GM21390 (cell line): Measurements from ENCODE around the gene MRPL57.
"Not testable (repeated sequence)": the region's sequence is repeated elsewhere in the genome, so short reads cannot be mapped to it uniquely, and the experiment has no call there.

ENCODE experiments used
- ATAC-seq: cut with Tn5 transposase; IDR thresholded peaks from one replicate; pipeline ENCODE4 v1.9.1; 2021; ENCODE audit not compliant: unreplicated experiment

The MRPL57 gene

DNA sequence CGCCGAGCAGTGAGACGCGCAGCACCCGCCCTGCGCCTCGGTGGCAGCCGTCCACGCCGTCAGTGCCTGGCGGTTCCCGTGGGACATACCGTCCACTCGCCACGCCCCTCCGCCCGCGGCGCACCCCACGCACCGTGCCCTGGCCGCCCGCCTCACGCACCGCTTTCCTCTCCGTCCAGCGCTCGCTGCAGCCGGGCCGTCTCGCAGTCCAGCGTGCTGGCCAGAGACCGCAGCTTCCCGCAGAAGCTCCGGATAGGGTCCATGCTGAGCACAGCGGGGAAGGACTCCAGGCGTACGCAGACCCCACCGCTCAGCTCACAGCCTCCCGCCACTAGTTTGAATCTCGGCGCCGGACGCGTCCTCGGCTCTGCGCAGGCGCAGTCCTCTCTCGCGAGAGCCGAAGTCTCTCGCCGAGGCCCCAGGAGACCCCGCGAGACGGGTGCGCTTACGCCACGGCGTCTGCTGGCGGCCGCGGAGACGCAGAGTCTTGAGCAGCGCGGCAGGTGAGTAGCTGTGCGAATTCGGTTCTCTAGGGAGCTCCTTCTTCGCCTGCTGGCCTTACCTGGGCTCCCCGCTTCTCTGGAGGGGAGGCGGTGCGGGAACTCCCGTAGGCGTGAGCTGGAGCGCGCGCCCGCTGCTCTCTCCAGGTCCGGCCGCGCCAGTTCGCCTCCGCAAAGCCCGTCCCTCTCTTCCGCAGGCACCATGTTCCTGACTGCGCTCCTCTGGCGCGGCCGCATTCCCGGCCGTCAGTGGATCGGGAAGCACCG is at the start of gene MRPL57, which contains the start of gene SKA3:
Gene MRPL57 (plus strand): TSS at position 444 of the 767 bp plus-strand sequence. CDS start 259 bp downstream, at position 703.
Gene SKA3 (minus strand): TSS at position 338 of the 767 bp plus-strand sequence. CDS start 75 bp downstream, at position 263.
- ATAC-seq, result peak; percentile 93

DNA sequence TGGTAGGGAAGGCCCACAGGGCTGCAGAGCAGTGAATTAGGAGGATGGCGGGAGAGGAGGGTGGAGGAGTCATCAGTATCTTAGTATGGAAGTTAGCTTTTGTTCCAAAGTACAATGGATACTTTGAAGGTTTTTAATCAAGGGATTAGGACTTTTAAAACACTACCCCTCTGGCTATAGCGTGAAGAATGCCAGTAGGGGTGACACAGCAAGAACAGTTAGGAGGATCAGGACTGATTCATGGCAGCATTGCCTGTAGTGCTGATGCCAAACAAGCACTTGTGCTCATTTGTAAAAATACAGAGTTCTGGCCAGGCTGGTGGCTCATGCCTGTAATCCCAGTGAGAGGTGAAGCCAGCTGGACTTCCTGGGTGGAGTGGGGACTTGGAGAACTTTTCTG is 46.3 kb upstream of the MRPL57 start:
- ATAC-seq, result no peak

- ATAC-seq, result no peak
Measured at GRCh38 chr13:21133077-21133476, 43.4 kb upstream of the MRPL57 start.

DNA sequence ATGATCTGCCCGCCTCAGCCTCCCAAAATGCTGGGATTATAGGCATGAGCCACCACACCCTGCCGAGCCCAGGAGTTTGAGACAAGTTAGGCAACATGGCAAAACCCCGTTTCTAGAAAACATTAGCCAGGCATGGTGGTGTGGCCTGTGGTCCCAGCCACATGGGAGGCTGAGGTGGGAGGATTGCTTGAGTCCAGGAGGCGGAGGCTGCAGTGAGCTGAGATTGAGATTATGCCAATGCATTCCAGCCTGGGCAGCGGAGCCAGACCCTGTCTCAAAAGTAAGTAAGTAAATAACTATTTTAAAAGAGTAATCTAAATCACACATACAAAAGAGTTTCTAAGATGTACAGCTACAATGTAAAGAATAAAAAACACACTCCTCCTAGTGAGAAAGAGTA is 42.0 kb upstream of the MRPL57 start:
- ATAC-seq, result no peak

- ATAC-seq, result not testable (repeated sequence)
Measured at GRCh38 chr13:21135833-21136232, 40.6 kb upstream of the MRPL57 start.

GRCh38 chr13:21137696-21138095 is 38.8 kb upstream of the MRPL57 start:
- ATAC-seq, result no peak

- ATAC-seq, result no peak
Measured at GRCh38 chr13:21138561-21138960, 37.9 kb upstream of the MRPL57 start.

- no peak for ATAC-seq
Measured at GRCh38 chr13:21139374-21139773, 37.1 kb upstream of the MRPL57 start.

DNA sequence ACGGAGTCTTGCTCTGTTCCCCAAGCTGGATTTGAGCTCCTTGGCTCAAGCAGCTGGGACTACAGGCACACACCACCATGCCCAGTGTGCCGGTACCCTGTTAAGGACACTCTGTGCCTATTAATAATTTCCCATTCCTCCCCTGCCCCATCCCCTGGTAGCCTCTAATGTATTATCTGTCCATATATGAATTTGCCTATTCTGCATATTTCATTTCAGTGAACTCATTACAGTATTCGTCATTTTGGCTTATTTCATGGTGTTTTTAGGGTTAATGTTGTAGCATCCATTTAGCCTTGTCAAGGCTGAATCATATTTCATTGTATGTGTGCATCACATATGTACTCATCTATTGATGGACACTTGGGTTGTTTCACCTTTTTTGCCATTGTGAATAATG is 33.7 kb upstream of the MRPL57 start:
- no peak for ATAC-seq

DNA sequence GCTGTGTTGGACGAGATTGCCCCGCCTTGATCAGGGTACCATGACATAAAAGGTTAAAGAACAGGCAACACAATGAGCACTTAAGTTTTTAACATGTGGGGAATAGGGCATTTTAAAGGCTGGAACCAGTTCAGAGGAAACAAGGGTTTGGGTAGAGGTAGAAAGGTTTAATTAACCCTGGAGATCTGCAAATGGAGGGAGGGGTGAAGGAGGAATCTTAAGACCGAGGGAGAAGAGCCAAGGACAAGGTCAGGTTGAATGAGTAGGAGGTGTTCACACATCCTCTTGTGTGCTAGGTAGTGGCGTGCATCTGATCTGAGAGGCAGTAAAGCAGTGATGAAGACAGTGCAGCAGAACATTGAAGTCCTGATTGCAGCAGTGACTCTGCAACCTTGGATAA is 28.6 kb upstream of the MRPL57 start:
- ATAC-seq, result no peak

GRCh38 chr13:21148557-21149258 is 27.8 kb upstream of the MRPL57 start:
- no peak for ATAC-seq

DNA sequence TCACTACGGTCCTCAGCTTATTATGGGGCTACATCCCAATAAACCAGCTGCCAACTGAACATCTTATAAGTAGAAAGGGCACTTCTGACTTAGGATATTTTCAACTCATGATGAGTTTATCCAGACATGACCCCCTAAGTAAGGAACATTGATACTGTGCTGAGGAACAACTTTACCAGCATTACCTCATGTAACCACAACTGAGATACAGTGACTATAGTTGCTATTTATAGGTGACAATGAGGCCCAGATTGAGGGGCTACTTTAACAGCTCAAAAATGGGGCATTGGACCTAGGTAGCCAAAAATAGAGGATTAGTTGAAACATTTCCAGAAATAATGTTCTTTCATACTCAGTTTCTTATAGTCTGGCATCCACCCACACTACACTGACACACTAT is 26.9 kb upstream of the MRPL57 start:
- no peak for ATAC-seq

GRCh38 chr13:21150013-21150412 is 26.4 kb upstream of the MRPL57 start:
- ATAC-seq, result no peak

DNA sequence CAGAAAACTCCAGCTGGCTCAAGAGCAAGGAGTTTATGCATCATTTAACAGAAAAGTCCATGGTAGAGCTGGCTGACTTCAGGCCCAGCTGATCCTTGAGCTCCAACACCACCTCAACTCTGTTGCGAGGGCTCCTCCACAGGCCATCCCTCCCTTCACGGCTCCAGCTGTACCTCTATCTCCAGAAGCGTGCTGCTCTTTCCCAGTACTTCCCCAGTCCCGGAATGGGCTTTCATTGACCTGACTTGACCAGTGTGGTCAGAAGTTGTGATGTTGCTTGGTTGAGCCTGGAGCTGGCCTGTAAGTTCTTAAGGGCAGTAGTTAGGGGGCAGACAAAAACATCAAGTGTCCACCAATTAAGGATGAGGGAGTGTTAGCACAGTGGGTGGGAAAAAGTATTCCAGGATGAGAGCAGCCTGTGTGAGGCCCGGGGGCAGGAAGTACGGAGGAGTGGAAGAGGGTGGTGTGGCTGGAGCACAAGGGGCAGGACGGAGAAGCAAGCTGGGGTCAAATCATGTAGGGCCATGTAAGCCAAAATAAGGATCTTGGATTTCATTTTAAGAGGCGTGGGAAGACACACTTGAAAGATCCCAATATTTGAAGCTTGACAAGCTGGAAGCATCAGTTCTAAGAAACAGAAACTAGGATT is 24.1 kb upstream of the MRPL57 start:
- ATAC-seq, result no peak

GRCh38 chr13:21164631-21165030 is 11.8 kb upstream of the MRPL57 start:
- ATAC-seq, result no peak

DNA sequence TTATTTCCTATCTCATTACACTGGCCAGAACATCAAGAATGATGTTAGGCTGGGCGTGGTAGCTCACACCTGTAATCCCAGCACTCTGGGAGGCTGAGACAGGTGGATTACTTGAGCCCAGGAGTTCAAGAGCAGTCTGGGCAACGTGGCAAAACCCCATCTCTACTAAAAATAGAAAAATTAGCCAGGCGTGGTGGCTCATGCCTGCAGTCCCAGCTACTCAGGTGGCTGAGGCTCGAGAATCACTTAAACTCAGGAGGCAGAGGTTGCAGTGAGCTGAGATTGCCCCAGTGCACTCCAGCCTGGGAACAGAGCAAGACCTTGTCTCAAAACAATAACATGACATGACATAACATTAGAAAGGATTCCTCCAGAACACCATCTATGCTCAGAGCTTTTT is 10.9 kb upstream of the MRPL57 start:
- not testable (repeated sequence) for ATAC-seq

DNA sequence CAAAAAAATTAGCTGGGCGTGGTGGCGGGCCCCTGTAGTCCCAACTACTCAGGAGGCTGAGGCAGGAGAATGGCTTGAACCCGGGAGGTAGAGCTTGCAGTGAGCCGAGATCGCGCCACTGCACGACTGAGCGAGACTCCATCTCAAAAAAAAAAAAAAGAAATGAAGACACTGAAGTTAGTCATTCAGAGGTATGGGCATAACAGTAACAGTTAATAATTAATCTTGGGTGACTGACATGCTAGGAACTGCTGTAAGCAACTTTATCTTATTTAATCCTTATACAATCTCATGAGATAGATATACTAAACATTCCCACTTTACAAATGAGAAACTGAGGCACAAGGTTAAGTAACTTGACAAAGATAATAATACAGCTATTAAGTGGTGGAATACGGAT is 5.0 kb upstream of the MRPL57 start:
- ATAC-seq, result no peak

DNA sequence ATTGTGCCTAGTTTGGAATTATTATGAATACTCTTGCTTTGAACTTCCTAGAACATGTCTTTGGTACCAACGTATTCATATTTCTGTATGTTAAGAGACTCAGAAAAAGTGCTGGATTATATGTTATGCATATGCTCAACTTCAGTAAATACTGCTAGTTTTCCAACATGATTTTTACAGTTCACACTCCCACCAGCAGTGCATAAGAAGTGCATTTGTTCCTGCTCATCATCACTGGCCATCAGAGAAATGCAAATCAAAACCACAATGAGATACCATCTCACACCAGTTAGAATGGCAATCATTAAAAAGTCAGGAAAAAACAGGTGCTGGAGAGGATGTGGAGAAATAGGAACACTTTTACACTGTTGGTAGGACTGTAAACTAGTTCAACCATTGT is 2.7 kb upstream of the MRPL57 start:
- not testable (repeated sequence) for ATAC-seq

DNA sequence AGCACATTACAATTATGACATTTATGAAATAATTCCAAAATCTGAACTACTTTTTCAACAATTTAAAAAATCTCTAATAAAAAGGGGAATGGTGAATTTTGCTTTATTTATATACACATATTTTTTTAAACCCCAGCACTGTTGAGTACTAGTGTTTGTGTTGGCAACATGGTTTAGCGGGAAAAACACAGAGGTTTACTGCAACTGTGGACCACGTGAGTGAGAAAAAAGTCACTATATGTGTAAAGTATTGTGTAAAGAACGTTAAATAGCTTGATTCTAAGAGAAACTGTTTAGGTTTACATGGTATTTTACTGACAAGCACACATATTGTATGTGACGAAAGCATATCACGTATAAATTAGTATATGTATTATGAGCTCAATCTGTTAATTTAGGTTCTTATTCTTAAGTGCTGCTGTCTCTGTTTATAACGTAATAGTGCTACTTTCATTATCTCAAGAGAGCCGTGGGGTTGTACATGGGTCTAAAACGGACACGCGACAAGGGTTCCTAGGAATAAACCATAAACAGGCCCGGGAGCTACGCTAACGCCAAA is 723 bp upstream of the MRPL57 start:
- ATAC-seq, result no peak

- ATAC-seq, result peak; percentile 28
Measured at GRCh38 chr13:21176982-21177284, 475 bp downstream of the MRPL57 start.

DNA sequence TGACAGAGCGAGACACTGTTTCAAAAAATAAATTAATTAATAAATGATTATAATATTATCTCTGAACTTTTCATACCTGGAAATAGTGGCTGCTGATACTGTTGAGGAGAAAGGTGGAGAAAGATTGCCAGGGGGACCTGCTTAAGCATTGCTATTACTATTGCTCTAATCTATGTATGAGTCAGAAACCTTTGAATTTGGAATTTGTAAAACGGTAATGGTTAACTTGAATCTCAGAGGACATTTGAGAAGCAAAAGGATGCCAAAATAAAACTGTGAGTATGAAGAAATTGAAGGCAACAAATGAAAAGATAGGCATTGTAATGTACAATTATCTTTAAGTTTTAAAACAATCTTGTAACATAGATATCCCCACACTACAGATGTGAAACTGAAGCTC is 5.2 kb downstream of the MRPL57 start:
- no peak for ATAC-seq

DNA sequence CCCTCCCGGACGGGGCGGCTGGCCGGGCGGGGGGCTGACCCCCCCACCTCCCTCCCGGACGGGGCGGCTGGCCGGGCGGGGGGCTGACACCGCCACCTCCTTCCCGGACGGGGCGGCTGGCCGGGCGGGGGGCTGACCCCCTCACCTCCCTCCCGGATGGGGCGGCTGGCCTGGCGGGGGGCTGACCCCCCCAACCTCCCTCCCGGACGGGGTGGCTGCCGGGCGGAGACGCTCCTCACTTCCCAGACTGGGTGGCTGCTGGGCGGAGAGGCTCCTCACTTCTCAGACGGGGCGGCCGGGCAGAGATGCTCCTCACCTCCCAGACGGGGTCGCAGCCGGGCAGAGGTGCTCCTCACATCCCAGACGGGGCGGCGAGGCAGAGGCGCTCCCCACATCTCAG is 10.0 kb downstream of the MRPL57 start:
- ATAC-seq, result not testable (repeated sequence)
